G401 (cell line): ENCODE data around the gene PHKB. TPM values are rescaled to one million over a fixed set of nuclear protein-coding genes. Genes with fewer than 3 reads are reported as not detected.
"Not testable (repeated sequence)": the region's sequence is repeated elsewhere in the genome, so short reads cannot be mapped to it uniquely, and the experiment has no call there.

Experiments
- DNase-seq: peaks from one replicate; pipeline ENCODE4 v3.0.0-alpha.2; 2015; ENCODE audit warnings: low spot score
- in situ Hi-C: cut with HindIII; loops from 2 replicates; pipeline ENCODE4 v1.10.0; 2016; ENCODE audit warnings: low sequenced_read_pairs, mixed read lengths
- total RNA-seq: library from RNA; depleted of rRNA; stranded (reverse); fragments of >200 nt; shearing (Covaris generic); gene quantifications from 2 replicates; pipeline ENCODE4 v1.2.3, GENCODE V29; 2014

PHKB gene
- total RNA-seq, 1 experiment from 2014 or later = 48.7 TPM

DNA sequence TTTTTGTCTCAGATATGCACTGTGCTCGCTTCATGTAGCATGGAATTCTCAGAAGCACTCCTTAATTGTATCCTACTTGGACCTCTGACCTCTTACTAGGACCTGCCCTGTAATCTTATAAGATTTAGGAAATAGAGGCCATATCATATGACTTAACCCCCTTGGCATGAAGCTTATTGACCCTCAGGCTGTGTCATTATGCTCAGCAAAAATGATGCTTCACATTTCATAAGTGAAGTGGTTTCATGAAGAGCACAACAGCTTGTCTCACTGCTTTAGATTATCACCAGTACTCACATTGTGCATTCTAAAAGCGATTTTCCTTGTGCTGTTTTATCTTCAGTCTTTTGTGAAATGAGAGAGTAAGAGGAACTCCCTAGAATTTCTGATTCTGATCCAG, 6.4 kb downstream of the PHKB start:
- in situ Hi-C loops = no loop called here

DNA sequence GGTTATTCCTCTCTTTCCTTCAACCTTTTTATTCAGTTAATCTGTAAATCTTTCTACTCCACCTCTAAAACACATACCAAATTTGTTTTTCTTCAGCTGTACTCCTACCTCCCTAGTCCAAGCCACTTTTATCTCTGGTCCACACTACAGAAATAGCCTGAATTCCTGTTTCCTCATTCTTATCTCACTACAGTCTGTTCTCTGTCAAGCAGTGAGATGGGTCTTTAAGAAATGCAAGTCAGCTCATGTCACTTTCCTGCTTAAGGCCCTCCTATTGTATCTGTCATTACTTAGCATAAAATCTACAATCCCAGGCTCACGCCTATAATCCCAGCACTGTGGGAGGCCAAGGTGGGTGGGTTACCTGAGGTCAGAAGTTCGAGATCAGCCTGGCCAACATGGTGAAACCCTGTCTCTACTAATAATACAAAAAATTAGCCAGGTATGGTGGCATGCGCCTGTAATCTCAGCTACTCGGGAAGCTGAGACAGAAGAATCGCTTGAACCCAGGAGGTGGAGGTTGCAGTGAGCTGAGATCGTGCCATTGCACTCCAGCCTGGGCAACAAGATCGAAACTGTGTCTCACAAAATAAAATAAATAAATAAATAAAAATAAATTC, 7.0 kb downstream of the PHKB start:
- DNase-seq, in situ Hi-C loops: not testable (repeated sequence)

More for the DNA sequence above, 6.4 kb downstream of the PHKB start:
- no peak for DNase-seq

DNA sequence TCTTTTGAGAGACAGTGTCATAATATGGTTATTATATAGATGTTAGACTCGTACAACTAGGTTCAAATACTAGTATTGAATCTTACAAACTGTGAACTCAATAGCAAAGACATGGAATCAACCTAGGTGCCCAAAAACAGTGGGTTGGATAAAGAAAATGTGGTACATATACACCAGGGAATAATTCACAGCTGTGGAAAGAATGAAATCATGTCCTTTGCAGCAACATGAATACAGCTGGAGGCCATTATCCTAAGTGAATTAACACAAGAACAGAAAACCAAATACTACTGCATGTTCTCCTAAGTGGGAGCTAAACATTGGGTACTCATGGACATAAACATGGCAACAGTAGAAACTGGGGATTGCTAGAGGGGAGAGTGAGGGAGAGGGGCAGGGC, 8.1 kb downstream of the PHKB start:
- in situ Hi-C loops = no loop called here
- no peak for DNase-seq

DNA sequence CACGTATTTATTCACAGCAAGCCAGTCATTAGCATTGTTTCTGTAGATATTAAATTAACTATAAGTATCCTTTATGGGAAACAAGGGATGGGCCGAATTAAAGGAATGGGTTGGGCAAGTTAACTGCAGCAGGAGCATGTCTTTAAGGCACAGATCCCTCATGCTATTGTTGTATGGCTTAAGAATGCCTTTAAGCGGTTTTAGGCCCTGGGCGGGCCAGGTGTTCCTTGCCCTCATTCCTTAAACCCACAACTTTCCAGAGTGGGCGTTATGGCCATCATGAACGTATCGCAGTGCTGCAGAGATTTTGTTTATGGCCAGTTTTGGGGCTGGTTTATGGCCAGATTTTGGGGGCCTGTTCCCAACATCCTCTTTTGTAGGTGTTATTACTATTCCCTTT, 9.1 kb downstream of the PHKB start:
- in situ Hi-C loops = no loop called here
- DNase-seq = no peak

DNA sequence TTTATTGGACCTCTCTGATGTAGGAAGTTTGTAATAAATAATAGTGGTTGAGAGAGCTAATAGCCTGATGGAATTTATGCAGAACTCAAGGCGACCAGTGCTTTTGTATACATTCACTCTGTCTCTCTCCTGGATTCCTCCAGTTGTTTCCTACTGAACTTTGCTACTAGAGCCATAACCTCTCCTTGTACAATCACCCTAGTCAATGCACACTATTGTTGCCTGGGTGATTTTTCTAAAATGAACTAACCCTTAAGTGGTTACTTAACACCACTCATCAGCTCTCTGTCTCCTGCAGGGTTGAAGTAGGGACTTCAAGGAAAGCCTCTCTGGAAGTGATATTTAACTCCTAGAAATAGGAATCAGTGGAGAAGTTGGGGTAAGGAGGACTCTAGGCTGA, 9.7 kb downstream of the PHKB start:
- no peak for DNase-seq
- in situ Hi-C loops = no loop called here

DNA sequence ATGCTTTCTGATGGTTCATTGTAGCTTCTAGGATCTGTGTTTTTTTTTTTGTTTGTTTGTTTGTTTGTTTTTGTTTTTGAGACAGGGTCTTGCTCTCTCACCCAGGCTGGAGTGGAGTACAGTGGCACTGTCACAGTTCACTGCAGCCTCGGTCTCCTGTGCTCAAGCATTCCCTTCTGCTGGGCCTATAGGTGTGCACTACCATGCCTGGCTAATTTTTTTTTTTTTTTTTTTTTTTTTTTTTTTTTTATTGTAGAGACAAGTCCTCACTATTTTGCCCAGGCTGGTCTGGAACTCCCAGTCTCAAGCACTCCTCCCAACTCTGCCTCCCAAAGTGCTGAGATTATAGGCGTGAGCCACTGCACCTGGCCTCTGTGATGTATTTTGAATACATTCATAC, 11.9 kb downstream of the PHKB start:
- in situ Hi-C loops, DNase-seq: not testable (repeated sequence)

DNA sequence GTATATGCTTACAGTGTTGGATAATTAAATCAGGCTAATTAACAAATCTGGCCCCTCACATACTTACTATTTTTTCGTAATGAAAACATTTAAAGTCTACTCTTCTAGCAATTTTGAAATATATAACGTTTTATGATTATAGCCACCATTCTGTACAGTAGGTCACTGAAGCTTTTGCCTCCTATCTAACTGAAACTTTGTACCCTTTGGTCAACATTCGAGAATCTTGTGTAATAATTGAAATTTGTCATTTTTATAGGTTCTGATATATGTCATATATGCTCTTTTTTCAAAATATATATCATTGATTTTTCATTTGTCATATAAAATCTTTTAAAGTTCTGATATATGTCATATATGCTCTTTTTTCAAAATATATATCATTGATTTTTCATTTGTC, 12.7 kb downstream of the PHKB start:
- DNase-seq = no peak
- in situ Hi-C loops = no loop called here

DNA sequence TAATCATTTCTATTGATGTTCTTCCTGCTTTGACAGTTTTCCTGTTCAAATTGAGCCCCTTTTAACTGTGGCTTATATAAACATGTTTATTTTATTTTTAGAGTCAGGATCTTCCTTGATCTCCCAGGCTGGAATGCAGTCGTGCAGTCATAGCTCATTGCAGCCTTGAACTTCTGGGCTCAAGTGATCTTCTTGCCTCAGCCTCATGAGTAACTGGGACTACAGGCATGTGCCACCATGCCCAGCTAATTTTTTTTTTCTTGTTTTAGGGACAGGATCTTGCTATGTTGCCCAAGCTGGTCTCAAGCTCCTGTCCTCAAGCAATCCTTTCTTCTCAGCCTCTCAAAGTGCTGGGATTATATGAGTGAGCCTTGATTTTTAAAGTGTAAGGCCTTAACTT, 14.7 kb downstream of the PHKB start:
- DNase-seq = no peak
- in situ Hi-C loops = no loop called here

DNA sequence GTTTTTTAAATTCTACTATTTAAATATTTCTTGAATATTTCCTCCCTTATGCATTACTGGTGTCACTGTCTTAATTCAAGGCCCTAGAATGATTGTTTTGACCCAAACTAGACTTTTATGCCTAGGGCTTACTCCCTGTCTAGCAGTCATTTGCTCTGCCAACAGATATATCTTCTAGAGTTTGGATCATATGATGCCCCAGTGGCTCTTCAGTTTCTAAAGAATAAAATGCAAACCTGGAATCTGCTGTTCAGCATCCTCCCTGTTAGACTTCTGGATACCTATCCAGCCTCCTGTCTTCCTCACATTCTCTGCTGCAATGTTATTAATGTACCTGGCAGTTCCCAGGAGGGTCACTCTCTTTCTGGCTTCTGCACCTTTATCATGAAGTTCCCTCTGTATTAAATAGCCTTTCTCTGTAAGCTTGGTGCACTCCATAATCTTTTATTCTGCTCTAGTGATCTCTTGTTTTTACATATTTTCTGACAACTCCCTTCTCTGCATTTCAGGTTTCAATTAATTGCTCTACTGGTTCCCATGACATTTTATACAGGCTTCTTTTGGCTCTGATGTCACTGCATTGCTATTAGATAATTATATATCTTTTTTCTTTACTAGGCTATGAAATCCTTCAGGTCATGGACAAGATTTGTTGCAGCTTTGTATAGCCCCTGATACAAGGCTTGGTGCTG, 15.7 kb downstream of the PHKB start:
- in situ Hi-C loops = no loop called here
- DNase-seq = no peak

DNA sequence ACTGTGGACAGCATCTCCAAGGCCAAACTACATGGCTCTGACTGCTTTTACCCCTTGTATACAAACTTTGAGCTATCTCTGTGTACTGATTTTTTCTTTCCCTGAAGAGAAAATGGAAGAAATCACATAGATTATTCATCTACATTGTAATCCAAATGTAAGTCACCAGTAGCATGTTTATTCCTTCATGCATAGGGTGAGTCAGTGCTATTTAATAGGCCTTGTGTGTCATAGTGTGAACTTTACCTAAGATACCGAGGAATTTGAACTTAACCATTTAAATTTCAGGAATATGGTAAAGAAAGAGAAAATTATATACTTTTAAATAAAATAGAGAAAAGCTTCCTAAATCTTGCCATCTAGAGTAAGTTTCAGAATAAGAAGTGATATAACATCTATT, 16.5 kb downstream of the PHKB start:
- in situ Hi-C loops = no loop called here
- no peak for DNase-seq

DNA sequence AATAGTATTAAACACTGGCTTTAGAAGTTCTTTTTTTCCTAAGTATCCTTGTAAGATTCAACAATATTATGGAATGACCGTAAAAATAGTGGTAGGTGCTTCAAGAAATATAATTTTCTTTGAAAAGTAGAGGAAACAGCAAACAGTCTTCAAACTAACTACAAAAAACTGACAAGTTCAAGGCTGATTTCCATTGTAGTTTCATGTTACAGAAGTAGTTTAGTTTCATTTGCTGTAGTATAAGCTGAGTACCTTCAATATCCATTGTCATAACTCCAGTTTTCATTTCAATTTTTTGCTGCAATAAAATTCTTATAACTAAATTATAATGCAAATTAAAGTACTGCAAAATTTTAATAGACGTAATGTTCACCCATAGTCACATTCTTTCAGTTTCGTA, 19.3 kb downstream of the PHKB start:
- DNase-seq = no peak
- in situ Hi-C loops = no loop called here

DNA sequence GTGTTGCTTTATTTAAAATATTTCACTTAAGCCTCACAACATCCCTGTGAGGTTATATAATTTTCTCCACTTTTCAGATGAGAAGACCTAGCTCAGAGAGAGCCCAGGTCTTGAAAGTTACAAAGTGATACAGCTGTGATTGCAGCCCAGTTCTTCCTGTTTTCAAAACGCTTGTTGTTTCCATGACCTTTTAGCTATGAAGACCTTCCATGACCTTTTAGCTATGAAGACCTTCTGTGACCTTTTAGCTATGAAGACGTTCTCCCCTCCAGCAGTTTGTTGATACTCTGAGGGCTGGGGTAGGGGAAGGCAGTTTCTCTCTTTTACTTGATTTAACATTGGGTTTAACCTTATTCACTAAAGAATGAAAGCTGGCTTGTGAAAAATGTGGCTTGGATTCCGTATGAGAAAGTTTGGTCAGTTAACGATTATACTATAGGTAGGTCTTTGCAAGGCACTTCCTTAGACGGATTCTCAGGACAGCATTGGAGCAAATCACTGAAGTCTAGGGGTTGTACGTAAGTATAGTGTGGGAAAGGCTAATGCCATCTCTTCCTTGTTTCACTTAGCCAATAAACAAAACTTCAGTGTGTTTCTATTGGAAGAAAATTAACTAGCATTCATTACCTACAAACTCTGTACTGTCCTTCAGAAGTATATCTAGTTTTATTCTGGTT, 20.7 kb downstream of the PHKB start:
- no peak for DNase-seq
- in situ Hi-C loops = no loop called here

DNA sequence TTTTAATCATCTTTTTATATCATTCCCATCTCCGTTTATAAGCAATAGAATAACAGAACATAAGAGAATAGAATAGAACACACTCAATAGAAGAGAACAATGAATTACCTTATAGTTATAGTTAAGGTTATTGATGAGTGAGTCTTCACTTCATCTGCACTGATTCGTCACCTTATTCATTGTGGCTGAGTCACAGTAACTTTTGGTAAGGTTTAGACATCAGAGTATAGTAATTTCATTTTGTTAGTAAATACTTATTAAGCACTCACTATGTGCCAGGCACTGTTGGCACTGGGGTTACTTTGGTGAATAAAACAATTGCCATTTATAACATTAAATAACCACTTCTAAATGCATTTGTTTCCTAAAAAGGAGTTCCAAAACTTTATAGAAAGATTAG, 22.5 kb downstream of the PHKB start:
- in situ Hi-C loops = no loop called here
- DNase-seq = no peak

DNA sequence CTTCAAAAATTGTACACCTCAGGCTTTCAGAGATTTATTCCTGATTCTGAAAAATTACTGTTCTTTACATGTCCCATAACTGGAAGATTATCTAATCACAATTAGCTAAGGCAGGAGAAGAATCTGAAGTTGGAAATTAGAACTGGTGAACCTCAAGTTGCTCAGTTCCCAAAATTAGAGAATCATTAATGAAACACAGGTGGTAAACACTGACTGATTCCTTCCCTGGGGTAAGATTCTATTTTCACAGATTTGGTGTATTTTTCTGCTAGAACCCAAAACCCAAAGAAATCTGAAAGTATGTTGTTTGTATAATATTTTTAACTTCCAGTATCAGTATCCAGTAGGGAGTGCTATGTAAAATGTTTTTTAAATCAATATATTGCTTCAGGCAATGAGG, 25.7 kb downstream of the PHKB start:
- in situ Hi-C loops = no loop called here
- DNase-seq = no peak

DNA sequence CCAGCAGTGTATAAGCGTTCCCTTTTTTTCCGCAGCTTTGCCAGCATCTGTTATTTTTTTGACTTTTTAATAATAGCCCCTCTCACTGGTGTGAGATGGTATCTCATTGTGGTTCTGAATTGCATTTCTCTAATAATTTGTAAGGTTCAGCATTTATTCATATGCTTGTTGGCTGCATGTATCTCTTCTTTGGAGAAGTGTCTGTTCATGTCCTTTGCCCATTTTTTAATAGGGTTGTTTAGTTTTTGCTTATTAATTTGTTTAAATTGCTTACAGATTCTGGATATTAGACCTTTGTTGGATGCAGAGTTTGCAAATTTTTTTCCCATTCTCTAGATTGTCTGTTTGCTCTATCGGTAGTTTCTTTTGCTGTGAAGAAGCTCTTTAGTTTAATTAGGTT, 26.9 kb downstream of the PHKB start:
- no peak for DNase-seq
- in situ Hi-C loops = no loop called here

DNA sequence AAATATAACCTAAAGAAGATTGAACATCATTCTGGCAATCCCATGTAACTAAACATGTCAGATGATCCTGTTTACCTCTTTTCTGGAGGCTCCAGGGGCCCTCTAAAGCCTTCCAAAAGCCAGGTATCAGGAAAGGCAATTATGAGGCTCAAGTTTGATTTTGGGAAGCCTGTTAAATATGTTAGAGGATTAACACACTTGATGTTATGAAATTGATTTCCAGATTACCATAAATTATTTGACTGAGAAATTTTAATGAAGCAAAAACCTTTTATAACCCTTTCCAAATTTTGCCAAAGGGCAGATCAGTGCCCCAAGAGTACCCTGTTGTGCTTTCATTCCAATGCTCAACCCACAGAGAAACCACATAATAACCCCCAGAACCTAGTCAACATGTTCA, 29.3 kb downstream of the PHKB start:
- no peak for DNase-seq
- in situ Hi-C loops = no loop called here

DNA sequence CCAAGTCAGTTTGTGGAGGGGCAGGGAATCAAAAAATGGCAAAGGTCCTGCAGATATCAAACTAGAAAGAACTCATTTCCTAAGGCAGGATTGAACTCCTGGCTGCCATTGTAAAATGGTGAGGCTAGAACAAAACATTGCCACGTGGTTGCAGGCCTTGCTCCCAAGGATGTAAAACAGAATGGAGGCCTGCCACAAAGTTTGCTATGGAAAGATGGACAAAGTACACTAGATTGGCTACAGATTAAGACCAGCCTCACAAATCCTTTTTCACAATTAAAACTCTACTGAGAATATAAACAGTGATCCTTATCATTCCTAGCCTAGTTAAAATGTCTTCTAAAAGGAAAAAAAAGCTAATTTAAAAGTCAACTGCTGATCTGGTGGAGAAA, 30.9 kb downstream of the PHKB start:
- DNase-seq = no peak
- in situ Hi-C loops = no loop called here

DNA sequence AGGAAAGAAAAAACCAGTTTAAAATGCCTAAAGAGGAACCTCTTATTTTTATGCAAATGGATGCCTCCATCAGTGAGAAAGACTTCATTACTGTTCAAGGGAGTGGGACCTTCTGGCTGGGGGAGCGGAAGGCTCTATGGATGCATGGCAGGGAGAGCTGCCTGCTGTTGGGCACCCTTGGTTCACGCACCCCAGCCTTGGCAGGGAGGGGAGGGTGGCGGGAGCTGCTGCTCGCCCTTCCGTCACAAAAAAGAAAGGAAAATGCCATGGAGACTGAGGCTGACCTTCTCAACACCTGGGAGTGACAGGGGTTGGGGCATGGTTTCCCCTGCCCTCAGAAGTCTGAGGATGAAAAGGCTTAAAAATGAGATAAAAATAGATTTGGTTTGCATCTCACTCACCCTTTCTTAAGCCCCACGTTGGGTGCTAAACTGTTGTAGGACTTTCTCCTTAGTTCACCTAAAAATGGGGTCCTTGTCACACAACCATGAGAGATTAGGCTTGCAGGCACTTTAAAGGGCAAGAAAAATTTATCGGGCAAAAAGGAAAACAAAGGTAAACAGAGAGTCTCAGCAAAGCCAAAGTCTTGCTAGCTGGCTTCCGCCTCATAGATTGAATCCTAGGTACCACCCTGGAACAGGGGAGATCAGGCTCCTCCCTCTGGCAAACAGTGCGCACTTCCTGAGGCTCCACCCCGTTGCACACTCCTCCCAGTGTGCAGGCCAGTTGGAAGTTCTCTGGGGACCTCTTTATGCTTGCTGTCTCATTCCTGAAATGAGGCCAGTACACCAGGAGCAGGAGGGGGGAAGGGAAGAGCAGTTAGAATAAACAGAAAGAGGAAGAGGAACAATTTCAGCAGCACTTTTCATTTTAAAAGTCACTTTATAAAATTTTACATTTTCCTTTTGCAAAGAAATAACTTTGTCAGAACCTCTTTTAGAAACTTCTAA, 31.6 kb downstream of the PHKB start:
- no peak for DNase-seq
- in situ Hi-C loops = no loop called here

DNA sequence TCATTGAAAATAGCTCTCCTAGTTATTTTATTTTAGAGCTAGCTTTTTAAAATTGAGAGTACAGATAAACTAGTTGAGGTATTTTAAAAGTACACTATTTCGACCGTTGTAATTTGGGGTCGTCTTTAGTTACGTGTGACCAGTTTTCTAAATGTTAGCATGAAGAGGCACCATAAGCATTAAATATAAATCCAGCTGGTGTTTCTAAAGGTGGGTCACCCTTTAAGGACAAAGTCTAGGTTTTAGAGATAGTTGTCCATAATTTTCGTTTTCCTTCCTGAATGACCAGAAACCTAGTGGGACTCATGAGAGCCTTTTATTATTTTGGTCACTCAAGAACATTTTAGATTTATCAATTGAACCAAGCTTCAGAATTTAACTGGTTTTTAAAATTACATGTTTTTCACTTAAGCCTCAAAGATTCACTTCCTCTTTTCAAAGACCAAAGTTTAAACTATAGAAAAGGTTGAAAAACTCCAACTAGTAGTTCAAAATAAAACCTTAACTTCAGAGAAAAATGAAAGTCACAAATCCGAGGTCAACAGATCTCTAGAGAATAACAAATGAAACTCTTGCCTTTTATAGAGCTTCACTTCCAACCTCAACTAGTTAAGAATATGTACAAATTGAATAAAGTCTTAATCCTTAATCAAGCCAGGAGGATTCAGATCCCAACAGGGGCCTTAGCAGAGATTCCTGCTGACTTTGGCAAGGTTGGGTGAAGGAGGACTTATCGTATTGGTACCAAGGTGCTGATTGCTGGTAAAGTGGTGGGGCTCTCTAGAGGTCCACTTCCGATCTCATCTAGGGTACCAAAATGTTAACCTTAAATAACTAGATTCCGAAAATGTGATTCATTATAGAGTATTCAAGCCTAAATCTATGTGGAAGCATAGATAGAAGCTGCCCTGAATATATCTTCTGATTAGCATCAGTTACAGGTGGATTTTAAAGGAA, 32.5 kb downstream of the PHKB start:
- in situ Hi-C loops = no loop called here
- no peak for DNase-seq
